NT2/D1 (cell line): ENCODE results near the gene LGALS7.
"Not testable (repeated sequence)": the region's sequence is repeated elsewhere in the genome, so short reads cannot be mapped to it uniquely, and the experiment has no call there.

Source experiments
- DNase-seq: peaks from one replicate; pipeline ENCODE4 v3.0.0-alpha.2; 2011; ENCODE audit warnings: low read depth, low spot score
- H3K27me3 ChIP-seq: 2 replicates; pipeline ENCODE4 v1.6.0; 2011; ENCODE audit warnings: mild to moderate bottlenecking; ENCODE audit not compliant: insufficient read length, insufficient read depth
- H3K36me3 ChIP-seq: 2 replicates; pipeline ENCODE4 v1.6.1; 2011; ENCODE audit warnings: mild to moderate bottlenecking, low read length, mixed read lengths; ENCODE audit not compliant: insufficient read depth, insufficient read length
- H3K4me1 ChIP-seq: 2 replicates; pipeline ENCODE4 v1.5.1; 2011; ENCODE audit not compliant: insufficient read depth, insufficient read length
- H3K4me3 ChIP-seq: 2 replicates; pipeline ENCODE4 v1.5.1; 2011; ENCODE audit warnings: low read depth; ENCODE audit not compliant: insufficient read length
- H3K9ac ChIP-seq: 2 replicates; pipeline ENCODE4 v1.6.0; 2011; ENCODE audit warnings: low read depth; ENCODE audit not compliant: insufficient read length
- H3K9me3 ChIP-seq: 2 replicates; pipeline ENCODE4 v1.5.1; 2011; ENCODE audit warnings: mild to moderate bottlenecking, low read length; ENCODE audit not compliant: insufficient read depth
- SUZ12 ChIP-seq: IDR thresholded peaks from 2 replicates; pipeline ENCODE4 v1.6.1; 2011; ENCODE audit not compliant: insufficient read length, insufficient read depth; ENCODE audit errors: extremely low read depth
- YY1 ChIP-seq: IDR thresholded peaks from 2 replicates; pipeline ENCODE4 v1.6.1; 2011; ENCODE audit not compliant: insufficient read length, insufficient read depth
- ZNF274 ChIP-seq: IDR thresholded peaks from 2 replicates; pipeline ENCODE4 v1.6.1; 2011; ENCODE audit warnings: mild to moderate bottlenecking, low read depth, low read length

LGALS7 gene

DNA sequence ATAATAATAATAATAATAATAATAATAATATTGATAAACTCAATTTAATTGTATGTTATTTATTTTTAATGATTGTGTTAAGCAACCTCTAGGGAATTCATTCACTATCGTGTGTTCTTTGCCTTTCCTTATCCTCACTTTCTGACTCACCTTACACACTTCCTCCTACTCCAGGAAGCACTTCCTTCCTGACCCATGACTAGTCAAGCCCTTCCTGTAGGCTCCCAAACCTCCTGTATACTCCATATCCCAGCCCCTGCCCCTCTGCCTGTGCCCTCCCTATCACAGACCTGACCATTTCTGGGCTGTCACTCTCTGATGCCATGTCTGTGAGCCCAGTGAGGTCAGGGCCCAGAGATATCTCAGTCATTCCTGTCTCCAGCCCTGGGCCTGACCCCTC, 31.9 kb upstream of the LGALS7 start:
- no peaks in the 10 kb centered on the region for H3K36me3 ChIP-seq
- no peak overlapping the region for H3K9ac ChIP-seq
- no peak for DNase-seq
- no peaks in the 10 kb centered on the region for H3K27me3 ChIP-seq
- H3K4me3 ChIP-seq = no peak overlapping the region
- no peak for TF ChIP-seq YY1
- TF ChIP-seq ZNF274 = no peak
- no peak for TF ChIP-seq SUZ12
- H3K4me1 ChIP-seq = no peaks in the 10 kb centered on the region
- H3K9me3 ChIP-seq = no peaks in the 10 kb centered on the region; the same call in 1 of the 2 replicates

DNA sequence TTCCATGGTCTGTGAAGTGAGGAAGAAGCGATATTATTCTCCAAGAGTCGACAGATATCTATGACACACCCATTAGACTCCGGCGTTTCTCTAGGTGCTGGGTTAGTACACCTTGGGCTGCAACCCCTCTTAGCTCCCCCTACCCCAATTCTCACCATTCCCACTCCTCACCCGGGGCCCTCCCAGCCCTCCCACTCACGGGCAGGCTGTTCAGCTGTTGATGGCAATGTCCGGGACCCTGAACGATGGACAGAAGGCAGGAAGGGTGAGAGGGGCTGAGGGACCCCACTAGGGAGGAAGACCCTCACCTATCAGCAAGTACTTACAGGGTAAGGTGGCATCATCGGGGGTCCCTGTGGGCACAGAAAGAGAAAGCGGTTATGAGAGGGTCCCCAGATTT, 30.2 kb upstream of the LGALS7 start:
- Histone ChIP-seq H3K36me3 (no peaks in the 10 kb centered on the region), H3K9ac (no peak overlapping the region), H3K4me1 (no peaks in the 10 kb centered on the region), H3K27me3 (no peaks in the 10 kb centered on the region), H3K4me3 (no peak overlapping the region), H3K9me3 (peaks cover 6% of the 10 kb centered on the region; the same call in 1 of the 2 replicates)
- TF ChIP-seq YY1 = no peak
- no peak for TF ChIP-seq SUZ12
- TF ChIP-seq ZNF274 = no peak
- no peak for DNase-seq

DNA sequence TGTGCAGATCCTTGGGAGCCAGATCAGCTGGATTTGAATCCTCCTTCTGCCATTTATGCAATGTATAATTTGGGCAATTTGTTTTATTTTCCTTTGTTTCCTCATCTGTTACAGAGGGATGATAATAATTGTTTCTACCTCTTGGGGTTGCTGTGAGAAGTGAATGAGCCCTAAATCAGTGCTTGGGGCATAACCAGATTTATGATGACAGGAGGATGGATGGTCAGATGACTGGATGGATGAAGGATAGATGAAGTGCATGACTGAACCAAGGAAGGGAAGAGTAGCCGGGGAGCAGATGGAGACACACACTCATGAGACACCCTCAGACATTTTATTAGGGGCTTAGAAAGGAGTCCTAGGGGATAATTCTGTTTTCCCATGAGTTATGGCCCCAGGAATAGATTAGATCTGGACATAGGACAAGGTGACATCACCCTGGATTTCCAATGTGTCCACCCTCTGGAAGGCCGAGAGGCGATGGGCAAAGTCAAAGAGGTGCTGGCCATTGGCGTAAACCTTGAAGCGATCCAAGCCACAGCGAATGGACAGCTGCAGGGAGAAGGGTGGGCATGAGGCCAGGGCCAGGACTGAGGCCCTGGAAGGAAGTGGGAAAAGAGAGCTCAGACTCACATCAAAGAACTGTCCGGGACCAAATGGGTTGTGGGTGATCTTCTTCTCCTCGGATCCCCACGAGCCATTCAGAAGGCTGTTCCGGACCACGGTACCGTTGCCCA, 28.2 kb upstream of the LGALS7 start:
- H3K4me1 ChIP-seq = no peaks in the 10 kb centered on the region
- TF ChIP-seq SUZ12 (no peak), YY1 (no peak), ZNF274 (no peak)
- H3K36me3 ChIP-seq = no peaks in the 10 kb centered on the region
- no peak overlapping the region for H3K9ac ChIP-seq
- DNase-seq = no peak
- H3K4me3 ChIP-seq = no peak overlapping the region
- peaks cover 6% of the 10 kb centered on the region; the same call in 1 of the 2 replicates for H3K9me3 ChIP-seq
- H3K27me3 ChIP-seq = no peaks in the 10 kb centered on the region

DNA sequence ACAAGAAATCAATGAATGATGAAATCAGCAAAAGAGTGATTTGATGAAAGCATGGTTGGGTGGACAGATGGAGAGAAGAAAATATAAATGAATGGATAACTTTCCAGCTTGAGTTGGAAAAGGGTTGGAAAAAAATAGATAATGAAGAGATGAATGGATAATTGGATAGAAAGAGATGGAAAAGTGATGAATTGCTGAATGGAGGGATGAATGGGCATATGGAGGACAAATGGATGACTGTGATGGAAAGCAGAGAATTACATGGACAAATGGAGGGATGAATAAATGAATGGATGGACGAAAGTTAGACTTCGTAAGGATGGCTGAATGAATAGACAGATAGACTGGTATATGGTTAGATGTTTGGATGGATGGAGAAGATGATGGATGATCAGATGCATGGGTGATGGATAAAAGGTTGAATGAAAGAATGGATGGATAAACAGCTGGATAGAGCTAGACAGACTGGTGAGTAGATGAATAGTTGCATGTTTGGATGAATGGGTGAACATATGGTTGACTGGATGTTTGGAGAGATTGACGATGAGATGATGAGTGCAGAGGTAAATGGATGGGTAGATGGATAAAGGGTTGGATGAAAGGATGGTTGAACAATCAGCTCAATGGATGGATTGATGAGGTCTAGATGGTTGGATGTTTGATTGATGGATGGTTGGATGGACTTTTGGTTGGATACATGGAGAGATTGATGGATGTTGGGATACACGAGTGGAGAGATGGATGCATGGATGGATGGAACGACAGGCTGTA, 27.4 kb upstream of the LGALS7 start:
- no peak for TF ChIP-seq SUZ12
- TF ChIP-seq ZNF274 = no peak
- TF ChIP-seq YY1 = no peak
- DNase-seq = no peak
- H3K4me3 ChIP-seq = no peak overlapping the region

DNA sequence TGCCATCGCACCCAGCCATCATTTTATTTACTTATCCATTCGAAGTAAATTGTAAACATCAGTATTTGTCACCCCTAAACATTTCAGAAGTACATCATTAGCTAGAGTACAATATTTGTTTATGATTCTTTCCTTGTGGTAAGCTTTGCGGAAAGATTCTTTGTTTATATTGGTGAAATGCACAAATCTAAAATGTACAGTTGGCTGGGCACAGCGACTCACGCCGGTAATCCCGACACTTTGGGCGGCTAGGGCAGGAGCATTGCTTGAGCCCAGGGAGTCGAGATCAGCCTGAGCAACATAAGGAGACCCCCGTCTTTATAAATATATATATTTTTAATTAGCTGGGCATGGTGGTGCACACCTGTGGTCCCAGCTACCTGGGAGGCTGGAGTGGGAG, 25.8 kb upstream of the LGALS7 start:
- no peak overlapping the region for H3K4me3 ChIP-seq
- no peaks in the 10 kb centered on the region for H3K4me1 ChIP-seq
- no peak overlapping the region for H3K9ac ChIP-seq
- no peak for TF ChIP-seq YY1
- TF ChIP-seq ZNF274 = no peak
- H3K36me3 ChIP-seq = no peaks in the 10 kb centered on the region
- DNase-seq = no peak
- no peaks in the 10 kb centered on the region for H3K27me3 ChIP-seq
- peaks cover 6% of the 10 kb centered on the region; the same call in 1 of the 2 replicates for H3K9me3 ChIP-seq

More for the DNA sequence above, 27.4 kb upstream of the LGALS7 start:
- Histone ChIP-seq H3K4me1 (no peaks in the 10 kb centered on the region), H3K27me3 (no peaks in the 10 kb centered on the region), H3K36me3 (no peaks in the 10 kb centered on the region), H3K9ac (no peak overlapping the region), H3K9me3 (peaks cover 6% of the 10 kb centered on the region; the same call in 1 of the 2 replicates)

DNA sequence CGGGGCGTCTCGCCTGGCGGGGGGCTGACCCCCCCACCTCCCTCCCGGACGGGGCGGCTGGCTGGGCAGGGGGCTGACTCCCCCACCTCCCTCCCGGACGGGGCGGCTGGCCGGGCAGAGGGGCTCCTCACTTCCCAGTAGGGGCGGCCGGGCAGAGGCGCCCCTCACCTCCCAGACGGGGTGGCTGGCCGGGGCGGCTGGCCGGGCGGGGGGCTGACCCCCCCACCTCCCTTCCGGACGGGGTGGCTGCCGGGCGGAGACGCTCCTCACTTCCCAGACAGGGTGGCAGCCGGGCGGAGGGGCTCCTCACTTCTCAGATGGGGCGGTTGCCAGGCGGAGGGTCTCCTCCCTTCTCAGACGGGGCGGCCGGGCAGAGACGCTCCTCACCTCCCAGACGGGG, 24.5 kb upstream of the LGALS7 start:
- not testable (repeated sequence) for H3K9ac ChIP-seq, H3K4me1 ChIP-seq, H3K4me3 ChIP-seq, H3K9me3 ChIP-seq, H3K27me3 ChIP-seq, DNase-seq, H3K36me3 ChIP-seq

DNA sequence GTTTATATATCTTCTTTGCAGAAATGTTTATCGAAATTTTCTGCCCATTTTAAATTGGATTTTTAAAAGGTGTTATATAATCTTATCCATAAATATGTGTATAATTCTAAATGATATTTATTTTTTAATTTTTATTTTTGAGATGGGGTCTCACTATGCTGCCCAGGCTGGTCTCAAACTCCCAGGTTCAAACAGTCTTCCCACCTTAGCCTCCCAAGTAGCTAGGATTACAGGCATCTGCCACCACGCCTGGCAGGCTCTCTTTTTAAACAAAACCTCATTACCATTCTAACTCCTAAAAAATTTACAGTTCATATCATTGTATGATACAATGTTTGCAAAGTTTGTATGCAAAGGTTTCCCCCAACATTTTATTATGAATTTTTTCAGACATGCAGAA, 22.8 kb upstream of the LGALS7 start:
- H3K9me3 ChIP-seq = peaks cover 6% of the 10 kb centered on the region; the same call in 1 of the 2 replicates
- no peak for DNase-seq

More for the DNA sequence above, 22.8 kb upstream of the LGALS7 start:
- TF ChIP-seq YY1 (no peak), SUZ12 (no peak), ZNF274 (no peak)
- Histone ChIP-seq H3K36me3 (no peaks in the 10 kb centered on the region), H3K4me3 (no peak overlapping the region), H3K9ac (no peak overlapping the region), H3K4me1 (no peaks in the 10 kb centered on the region), H3K27me3 (no peaks in the 10 kb centered on the region)
